Endothelial cell of umbilical vein (primary cell): ENCODE results near the gene GABRR3.

ENCODE experiments used
- EZH2 ChIP-seq: IDR thresholded peaks from 2 replicates; pipeline ENCODE4 v1.6.1; 2012; ENCODE audit warnings: borderline replicate concordance, low read depth, mild to moderate bottlenecking, moderate library complexity, low read length, inconsistent platforms; ENCODE audit not compliant: severe bottlenecking
- FOS ChIP-seq: IDR thresholded peaks from 2 replicates; pipeline ENCODE4 v1.6.1; 2011; ENCODE audit warnings: mild to moderate bottlenecking, low read length, moderate library complexity, borderline replicate concordance; ENCODE audit not compliant: insufficient read depth
- GATA2 ChIP-seq: IDR thresholded peaks from 2 replicates; pipeline ENCODE4 v1.7.0; 2011; ENCODE audit warnings: low read depth, mild to moderate bottlenecking, moderate library complexity, mixed read lengths, low read length; ENCODE audit not compliant: insufficient read length, insufficient read depth
- POLR2A ChIP-seq: IDR thresholded peaks from 2 replicates; pipeline ENCODE4 v1.6.1; 2012; ENCODE audit warnings: low read depth, mild to moderate bottlenecking, control low read depth, low read length
- POLR2AphosphoS5 ChIP-seq: IDR thresholded peaks from 2 replicates; pipeline ENCODE4 v1.6.1; 2012; ENCODE audit warnings: low read depth, mild to moderate bottlenecking, control low read depth, low read length, moderate library complexity; ENCODE audit not compliant: insufficient read depth
- TF ChIP-seq, protein P1 (sequence below), 2 donors: IDR thresholded peaks; 1 replicate in 1 of 2; 2 replicates in 1 of 2; pipeline ENCODE4 v1.5.1; 2011; ENCODE audit warnings: low read length in 2 of 2, mild to moderate bottlenecking in 2 of 2, moderate library complexity in 2 of 2, control low read depth in 1 of 2, inconsistent platforms in 1 of 2, low read depth in 1 of 2; ENCODE audit not compliant: insufficient read depth in 1 of 2; ENCODE audit errors: extremely low read depth in 1 of 2
- TF ChIP-seq, protein P2 (sequence below): IDR thresholded peaks from 2 replicates; pipeline ENCODE4 v1.6.1; 2011; ENCODE audit not compliant: insufficient read depth, insufficient read length

DNA sequence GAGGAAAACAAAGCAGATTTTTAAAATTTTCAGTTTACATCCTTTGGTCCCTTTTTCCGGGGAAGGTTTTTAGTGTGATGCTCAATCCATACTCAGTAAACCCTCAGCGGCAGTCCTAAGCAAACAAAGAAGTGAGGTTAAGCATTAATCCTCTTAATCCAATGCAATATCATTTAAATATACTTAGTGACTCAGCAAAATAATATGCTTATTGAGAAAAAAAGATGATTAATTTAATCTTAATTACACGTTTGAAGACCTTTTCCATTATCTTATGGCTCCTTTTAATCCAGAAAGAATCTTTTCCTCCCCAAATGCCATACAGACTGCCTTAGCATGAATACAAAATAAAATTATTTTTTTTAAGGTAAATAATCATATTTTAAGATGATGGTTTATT lies at the start of gene GABRR3:
- TF ChIP-seq EZH2: no peak
- TF ChIP-seq, protein P1, sequence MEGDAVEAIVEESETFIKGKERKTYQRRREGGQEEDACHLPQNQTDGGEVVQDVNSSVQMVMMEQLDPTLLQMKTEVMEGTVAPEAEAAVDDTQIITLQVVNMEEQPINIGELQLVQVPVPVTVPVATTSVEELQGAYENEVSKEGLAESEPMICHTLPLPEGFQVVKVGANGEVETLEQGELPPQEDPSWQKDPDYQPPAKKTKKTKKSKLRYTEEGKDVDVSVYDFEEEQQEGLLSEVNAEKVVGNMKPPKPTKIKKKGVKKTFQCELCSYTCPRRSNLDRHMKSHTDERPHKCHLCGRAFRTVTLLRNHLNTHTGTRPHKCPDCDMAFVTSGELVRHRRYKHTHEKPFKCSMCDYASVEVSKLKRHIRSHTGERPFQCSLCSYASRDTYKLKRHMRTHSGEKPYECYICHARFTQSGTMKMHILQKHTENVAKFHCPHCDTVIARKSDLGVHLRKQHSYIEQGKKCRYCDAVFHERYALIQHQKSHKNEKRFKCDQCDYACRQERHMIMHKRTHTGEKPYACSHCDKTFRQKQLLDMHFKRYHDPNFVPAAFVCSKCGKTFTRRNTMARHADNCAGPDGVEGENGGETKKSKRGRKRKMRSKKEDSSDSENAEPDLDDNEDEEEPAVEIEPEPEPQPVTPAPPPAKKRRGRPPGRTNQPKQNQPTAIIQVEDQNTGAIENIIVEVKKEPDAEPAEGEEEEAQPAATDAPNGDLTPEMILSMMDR (IDR thresholded peaks at IDR 0.05; ENCODE audit: extremely low read depth in 1 of 2, insufficient read depth in 1 of 2, low read depth in 1 of 2, low read length in 2 of 2): no peak
- TF ChIP-seq GATA2: no peak
- no peak for TF ChIP-seq POLR2AphosphoS5
- TF ChIP-seq FOS: no peak
- TF ChIP-seq, protein P2, sequence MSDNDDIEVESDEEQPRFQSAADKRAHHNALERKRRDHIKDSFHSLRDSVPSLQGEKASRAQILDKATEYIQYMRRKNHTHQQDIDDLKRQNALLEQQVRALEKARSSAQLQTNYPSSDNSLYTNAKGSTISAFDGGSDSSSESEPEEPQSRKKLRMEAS: no peak
- TF ChIP-seq POLR2A: no peak
